COLO829 (cell line): ENCODE data around the gene RPUSD1.
"Not testable (repeated sequence)": the region's sequence is repeated elsewhere in the genome, so short reads cannot be mapped to it uniquely, and the experiment has no call there.

Experiments used
- DNase-seq: peaks from one replicate; pipeline ENCODE4 v3.0.0; 2012; ENCODE audit warnings: low spot score

RPUSD1 gene

GRCh38 chr16:747978-748746, 40.0 kb downstream of the RPUSD1 start:
- DNase-seq: no peak

GRCh38 chr16:746637-747036, 41.5 kb downstream of the RPUSD1 start:
- DNase-seq: no peak

DNA sequence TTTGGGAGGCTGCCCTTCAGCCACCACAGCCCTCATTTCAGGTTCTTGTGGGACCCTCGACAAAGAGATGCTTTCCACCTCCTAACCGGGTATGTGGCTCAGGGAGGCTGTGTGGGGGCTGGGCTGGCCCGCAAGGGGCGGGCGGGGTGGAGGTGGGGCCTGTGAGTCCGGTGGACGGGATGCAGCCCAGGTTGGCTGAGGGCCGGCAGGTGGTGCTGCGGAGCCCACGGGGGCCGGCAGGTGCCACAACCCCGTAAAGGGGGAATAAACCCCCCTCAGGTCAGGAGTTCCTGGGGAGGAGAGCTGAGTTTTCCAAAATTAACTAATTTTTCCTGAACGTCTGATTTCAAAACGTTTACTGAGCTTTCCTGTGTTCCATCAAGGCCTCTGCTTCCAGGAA, 42.4 kb downstream of the RPUSD1 start:
- no peak for DNase-seq

DNA sequence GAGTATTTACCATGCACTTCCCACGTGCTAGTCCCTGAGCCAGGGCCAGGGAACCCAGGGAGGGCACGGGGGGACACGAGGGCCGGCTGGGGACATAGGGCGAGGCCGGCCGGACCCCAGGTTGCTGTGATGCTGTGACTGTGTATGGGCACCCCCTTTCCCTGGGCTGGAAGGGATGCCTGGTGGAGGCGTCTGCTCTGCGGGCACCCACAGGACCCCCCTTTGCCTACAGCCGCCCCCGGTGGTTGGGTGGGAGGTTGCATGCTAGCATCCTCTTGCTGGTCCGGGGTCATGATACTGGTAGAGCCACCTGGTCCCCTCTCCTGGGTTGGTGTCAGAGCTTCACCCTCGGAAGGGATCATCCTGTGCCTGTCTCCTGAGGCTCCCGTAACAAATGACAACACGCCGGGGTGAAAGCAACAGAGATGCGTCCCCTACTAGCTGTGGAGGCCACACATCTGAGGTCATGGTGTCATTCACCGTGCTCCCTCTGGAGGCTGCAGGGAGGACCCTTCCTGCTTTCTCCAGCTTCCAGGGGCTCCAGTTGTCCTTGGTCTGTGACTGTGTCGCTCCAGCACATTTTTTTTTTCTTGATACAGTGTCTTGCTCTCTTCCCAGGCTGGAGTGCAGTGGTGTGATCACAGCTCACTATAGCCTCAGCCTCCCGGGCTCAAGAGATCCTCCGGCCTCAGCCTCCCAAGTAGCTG, 44.2 kb downstream of the RPUSD1 start:
- no peak for DNase-seq

DNA sequence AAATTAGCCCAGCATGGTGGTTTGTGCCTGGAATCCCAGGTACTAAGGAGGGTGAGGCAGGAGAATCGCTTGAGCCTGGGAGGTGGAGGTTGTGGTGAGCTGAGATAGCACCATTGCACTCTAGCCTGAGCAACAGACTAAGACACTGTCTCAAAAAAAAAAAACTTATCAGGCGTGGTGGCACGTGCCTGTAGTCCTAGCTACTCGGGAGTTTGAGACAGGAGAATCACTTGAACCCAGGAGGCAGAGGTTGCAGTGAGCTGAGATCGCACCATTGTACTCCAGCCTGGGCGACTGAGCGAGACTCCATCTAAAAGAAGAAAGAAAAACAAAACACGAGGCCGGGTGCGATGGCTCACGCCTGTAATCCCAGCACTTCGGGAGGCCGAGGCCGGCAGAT, 45.3 kb downstream of the RPUSD1 start:
- not testable (repeated sequence) for DNase-seq

GRCh38 chr16:741986-742629, 46.1 kb downstream of the RPUSD1 start:
- DNase-seq: no peak

GRCh38 chr16:740764-741505, 47.2 kb downstream of the RPUSD1 start, which contains the start of gene CIAO3:
TSS of gene CIAO3 (minus strand) at chr16:740997. CDS start at chr16:740985, 12 bp downstream.
- DNase-seq: peak; percentile 90

- no peak for DNase-seq
Observed at GRCh38 chr16:740459-740763, 47.8 kb downstream of the RPUSD1 start.

DNA sequence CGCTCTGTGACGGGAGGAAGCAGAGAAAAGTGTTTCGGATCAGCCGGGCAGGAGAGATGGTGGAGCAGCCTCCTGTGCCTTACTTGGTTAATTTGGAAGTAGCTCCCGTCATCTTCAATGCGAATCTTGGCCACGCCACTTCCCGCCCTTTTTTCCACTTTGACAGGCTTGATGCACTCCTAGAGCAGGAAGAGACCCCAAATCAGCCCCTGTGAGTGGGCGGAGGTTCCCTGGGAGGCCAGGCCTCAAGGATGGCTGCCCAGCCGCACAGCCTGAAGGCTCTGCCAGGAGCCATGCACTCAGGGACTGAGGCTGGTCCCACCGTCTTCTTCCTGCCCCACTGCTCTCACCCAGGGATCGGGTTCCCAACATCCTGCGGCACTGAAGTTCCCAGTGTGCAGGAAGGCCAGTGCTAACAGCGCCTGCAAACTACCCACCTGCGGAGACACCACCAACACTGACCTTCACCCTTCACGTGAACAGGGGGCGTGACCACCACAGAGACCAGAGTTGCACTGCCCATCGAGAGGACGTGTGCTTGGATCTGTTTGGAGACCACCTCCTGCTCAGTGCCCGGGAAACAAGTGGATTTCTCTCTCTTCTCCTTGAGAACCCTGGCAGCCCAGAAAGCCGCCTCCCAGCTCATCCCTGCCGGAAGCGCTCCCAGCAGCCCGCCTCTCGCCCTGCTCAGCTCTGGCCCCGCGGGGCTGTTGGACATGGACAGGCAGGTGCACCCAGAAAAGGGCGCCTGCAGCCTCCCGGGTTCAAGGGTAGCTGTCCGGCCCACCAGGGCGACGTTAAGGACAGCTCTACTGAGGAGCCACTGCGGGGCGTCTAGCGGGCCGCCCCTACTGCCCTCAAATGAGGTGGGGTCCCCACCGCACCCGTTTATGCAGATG, 48.4 kb downstream of the RPUSD1 start:
- DNase-seq: no peak

DNA sequence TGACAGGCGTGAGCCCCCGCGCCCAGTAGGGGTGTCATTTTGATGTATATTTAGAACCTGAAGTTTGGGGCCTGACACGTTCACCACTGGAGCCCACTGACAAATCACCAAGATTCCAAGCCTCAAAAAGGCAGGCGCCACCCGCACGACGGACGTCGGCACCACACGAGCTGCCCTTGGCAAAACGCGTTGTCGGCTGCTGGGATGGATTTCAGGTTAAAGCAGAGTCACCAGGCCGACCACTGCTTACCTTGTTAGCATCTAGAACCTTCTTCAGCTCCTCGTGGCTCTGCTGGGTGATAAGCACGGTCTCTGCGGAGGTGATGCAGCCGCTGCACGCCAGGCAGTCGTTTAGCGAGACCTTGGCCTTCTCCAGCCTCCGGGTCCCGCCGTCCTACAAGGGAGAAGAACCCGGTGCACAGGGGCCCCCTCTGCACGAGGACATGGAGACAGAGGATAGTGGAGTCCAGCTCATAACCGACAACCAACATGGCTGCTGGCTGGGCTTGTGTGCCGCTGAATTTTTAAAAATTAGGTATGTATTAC, 51.2 kb downstream of the RPUSD1 start:
- DNase-seq: no peak

DNA sequence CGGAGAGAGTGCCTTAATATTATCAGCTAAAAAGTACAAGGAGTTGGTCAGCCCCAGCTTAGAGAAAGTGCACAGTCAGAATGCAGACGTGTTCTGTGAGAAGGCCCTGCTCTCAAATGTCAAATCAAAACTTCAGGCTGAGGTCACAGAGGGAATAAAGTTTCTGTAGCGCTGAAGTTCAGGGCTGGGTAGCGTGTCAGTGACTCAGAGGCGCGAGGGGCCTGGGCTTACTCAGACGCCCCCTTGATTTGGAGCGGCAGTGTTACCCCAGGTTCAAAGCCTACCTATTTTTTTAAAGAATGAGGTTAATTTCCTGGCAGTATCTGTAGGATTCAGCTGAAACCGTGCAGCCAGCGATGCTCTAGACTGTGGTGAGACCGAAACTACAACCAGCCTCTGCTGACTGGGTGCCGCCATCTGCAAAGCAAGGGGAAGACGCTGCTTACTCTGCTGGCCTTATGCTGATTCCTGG, 52.2 kb downstream of the RPUSD1 start:
- DNase-seq: no peak

- no peak for DNase-seq
Observed at GRCh38 chr16:734981-735881, 53.0 kb downstream of the RPUSD1 start.
